ENCODE measurements around the gene RASGRP3.
"Not testable (repeated sequence)": the region's sequence is repeated elsewhere in the genome, so short reads cannot be mapped to it uniquely, and the experiment has no call there.

The RASGRP3 gene, protein sequence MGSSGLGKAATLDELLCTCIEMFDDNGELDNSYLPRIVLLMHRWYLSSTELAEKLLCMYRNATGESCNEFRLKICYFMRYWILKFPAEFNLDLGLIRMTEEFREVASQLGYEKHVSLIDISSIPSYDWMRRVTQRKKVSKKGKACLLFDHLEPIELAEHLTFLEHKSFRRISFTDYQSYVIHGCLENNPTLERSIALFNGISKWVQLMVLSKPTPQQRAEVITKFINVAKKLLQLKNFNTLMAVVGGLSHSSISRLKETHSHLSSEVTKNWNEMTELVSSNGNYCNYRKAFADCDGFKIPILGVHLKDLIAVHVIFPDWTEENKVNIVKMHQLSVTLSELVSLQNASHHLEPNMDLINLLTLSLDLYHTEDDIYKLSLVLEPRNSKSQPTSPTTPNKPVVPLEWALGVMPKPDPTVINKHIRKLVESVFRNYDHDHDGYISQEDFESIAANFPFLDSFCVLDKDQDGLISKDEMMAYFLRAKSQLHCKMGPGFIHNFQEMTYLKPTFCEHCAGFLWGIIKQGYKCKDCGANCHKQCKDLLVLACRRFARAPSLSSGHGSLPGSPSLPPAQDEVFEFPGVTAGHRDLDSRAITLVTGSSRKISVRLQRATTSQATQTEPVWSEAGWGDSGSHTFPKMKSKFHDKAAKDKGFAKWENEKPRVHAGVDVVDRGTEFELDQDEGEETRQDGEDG

GRCh38 chr2:33476131-33476792 lies at the start of gene RASGRP3:
TSS of gene RASGRP3 (plus strand) at chr2:33476649. CDS start at chr2:33515137, 38,488 bp downstream.
- DNase-seq: peak; percentile 38

DNA sequence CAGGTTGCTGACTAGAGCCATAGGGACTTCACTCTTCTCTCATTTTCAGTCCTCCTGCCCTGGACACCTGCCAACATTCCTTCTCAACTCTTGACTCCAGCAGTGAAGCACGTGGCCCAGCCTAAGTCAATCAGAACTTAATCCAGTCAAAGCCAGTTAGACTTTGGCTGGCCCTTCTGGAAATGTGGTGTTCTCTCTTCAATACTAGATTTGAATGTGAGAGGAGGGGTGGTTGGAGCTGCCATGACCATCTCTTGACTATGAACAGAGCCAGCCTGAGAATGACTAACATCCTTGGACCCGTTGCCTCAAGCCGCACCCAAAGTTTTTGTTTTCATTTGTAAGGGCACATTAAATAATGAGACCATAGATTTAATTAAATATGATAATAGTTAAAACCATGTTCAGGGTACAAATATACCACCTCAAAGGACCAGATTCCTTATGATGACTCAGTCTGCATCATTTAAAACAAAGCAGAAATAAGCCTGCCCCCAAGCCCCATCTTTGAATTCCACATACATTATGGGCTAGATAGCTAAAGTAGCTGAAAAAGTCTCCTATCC lies 49.7 kb upstream of the RASGRP3 start:
- no peak for DNase-seq

DNA sequence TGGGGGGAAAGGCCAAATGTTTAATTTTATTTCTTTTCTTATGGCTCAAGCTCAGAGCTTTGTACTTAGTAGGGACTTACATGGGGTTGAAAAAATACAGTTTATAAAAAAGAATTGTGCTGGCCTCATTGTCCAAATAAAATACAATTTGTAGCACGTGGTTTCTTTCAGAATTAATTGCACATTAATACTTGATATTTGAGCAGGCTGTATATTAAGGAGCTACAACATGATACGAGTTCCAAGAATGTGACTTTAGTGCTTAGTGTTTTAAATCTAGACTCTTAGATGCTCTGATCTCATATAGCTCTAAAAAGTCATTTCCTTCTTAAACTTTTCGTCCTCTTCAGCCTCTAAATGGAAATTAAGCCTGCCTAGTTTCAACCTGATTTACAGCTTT lies 46.4 kb upstream of the RASGRP3 start:
- DNase-seq: no peak

DNA sequence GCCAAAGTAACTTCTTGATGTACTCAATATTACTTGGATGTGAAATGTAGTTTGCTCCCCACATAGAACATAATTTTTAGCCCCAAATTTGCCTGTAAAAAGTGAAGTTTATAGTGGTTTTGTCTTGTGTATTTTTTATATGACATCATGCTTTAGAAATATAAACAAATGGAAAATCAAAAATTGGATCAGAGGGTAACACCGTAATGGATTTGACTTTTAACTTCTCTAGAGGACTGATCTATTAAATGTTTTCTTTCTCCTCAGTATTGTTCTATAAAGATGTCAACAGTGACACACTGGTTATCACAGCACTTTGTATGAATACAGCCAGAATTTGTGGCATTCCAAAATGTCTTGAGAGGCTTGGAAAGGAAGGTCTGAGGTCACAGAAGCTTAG lies 45.6 kb upstream of the RASGRP3 start:
- DNase-seq: no peak

- no peak for DNase-seq
Observed at GRCh38 chr2:33432871-33433270, 43.6 kb upstream of the RASGRP3 start.

- DNase-seq: no peak
Observed at GRCh38 chr2:33433279-33434235, 42.9 kb upstream of the RASGRP3 start.

- no peak for DNase-seq
Observed at GRCh38 chr2:33435518-33435917, 40.9 kb upstream of the RASGRP3 start.

GRCh38 chr2:33436083-33436482 lies 40.4 kb upstream of the RASGRP3 start:
- DNase-seq: no peak

DNA sequence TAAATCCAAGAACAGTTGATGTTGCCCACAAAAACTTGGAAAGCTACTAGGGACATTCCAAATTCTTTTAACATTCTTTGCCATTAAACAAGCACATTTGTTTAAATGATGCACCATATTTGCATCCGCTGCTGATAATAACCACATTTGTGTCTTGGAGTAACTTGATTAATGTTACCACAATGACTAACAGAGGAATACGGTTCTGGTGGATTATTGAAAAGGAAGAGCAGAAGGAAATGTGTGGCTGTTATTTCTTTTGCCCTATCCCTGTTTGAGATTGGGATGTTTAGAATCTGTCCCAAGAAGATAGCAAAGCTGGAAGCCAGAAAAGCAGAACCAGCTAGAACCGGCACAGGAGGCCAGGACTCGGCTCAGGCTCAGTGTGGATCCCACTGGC lies 39.2 kb upstream of the RASGRP3 start:
- DNase-seq: no peak

- DNase-seq: no peak
Observed at GRCh38 chr2:33437815-33438214, 38.6 kb upstream of the RASGRP3 start.

- DNase-seq: no peak
Observed at GRCh38 chr2:33441235-33441810, 35.1 kb upstream of the RASGRP3 start.

GRCh38 chr2:33442052-33442451 lies 34.4 kb upstream of the RASGRP3 start:
- not testable (repeated sequence) for DNase-seq

DNA sequence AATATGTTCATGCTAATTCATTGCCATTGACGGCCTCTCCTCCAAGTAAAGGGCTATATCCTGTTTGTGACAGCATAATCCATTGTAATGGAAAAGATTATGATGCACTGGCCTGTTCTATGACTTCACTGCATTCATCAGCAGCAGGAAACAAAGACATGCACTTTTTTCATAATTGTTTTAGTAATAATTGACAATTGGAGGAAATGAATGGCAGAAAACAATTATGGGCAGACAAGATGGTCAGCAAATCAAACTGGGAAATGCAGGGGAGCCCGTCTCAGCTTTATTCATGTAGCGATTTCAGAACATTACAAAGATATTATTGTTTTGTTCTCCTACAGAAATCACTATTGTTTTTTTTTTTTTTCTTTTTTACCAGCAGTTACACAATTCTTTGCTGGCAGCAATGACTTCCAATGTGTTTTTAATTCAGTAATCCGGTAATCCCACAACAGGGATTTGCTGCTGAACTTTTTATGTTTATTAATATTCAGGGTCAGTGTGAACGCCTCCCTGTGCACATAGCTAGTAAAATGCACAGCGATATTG lies 33.8 kb upstream of the RASGRP3 start:
- DNase-seq: no peak

DNA sequence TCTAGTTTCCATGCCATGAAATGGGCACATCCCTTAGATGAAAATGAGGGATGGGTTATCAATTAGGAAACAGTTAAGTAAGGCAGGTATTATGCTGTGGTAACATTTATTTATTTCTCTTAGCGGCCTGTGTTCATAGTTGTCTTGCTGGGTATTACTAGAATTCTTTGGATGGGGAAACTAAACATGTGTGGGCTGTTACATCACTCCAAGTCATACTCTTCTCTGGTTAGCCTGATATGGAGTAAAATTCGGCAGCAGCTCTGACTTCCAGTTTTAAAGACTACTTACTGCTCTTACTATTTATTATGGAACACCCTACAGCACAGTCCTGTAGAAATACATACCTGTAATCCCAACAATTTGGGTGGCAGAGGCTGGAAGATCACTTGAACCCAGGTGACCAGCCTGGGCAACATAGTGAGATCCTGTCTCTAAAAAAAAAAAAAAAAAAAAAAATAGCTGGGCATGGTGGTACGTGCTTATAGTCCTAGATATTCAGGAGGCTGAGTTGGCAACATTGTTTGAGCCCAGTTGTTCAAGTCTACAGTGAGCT lies 33.1 kb upstream of the RASGRP3 start:
- no peak for DNase-seq

GRCh38 chr2:33444967-33445366 lies 31.5 kb upstream of the RASGRP3 start:
- DNase-seq: no peak

GRCh38 chr2:33448220-33448899 lies 28.1 kb upstream of the RASGRP3 start:
- DNase-seq: no peak

- no peak for DNase-seq
Observed at GRCh38 chr2:33451214-33451613, 25.2 kb upstream of the RASGRP3 start.

GRCh38 chr2:33451825-33452224 lies 24.6 kb upstream of the RASGRP3 start:
- DNase-seq: no peak

DNA sequence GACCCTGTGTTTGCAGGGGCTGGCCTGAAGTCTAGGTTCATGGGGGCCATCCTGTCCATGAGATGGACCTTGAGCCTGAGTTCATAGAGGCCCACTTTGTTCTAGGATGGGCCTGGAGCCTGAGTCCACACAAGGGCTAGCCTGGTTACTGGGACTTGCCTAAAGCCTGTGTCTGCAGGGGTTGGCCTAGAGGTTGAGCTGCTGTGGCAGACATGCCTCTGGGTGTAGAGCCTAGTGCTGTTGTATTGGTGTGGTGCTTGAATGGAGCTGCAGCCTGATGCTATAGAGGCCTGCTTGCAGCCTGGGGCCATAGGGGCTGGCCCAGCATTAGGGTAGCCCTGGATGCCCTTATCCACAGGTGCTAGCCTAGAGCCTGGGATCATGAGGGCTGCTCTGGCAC lies 23.9 kb upstream of the RASGRP3 start:
- no peak for DNase-seq

GRCh38 chr2:33453905-33454479 lies 22.5 kb upstream of the RASGRP3 start:
- no peak for DNase-seq

All from stimulated activated CD4-positive, alpha-beta T cell treated with anti-CD3 and anti-CD28 coated beads, Interleukin-12 subunit alpha, Interleukin-12 subunit beta, amount 100 ng/mL, for 4 hours (primary cell).